ENCODE measurements around the gene OTOG. TPM values are rescaled to one million over a fixed set of nuclear protein-coding genes. Genes with fewer than 3 reads are reported as not detected.

OTOG gene
- total RNA-seq, 1 experiment from 2014 or later: not detected

DNA sequence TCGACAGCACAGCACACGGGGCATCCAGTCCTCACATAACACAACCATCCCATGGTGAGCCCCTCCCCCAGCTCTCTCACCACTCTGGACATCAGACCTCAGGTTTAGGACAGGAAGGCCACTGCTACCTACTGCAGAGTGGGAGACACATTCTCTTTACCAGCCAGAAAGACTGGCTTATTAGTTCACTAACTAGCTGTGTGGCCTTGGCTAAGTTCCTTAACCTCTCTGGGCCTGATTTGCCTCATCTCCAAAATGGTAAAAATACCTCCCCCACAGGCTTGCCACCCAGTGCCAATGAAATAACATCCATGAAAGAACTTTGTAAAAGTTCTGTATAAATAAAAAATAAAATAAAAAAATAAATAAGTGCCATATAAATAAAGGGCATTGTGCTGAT, 35.0 kb upstream of the OTOG start:
- Histone ChIP-seq H3K4me1 (replicated peaks) (no peaks in the 10 kb centered on the region), H3K36me3 (no peaks in the 10 kb centered on the region), H3K27ac (no peak overlapping the region), H3K27me3 (replicated peaks) (peaks cover 50% of the 10 kb centered on the region), H3K4me3 (no peak overlapping the region), H3K9me3 (replicated peaks) (no peaks in the 10 kb centered on the region)
- DNase-seq (ENCODE audit: low read depth in 1 of 2, low spot score in 2 of 2): no peak

DNA sequence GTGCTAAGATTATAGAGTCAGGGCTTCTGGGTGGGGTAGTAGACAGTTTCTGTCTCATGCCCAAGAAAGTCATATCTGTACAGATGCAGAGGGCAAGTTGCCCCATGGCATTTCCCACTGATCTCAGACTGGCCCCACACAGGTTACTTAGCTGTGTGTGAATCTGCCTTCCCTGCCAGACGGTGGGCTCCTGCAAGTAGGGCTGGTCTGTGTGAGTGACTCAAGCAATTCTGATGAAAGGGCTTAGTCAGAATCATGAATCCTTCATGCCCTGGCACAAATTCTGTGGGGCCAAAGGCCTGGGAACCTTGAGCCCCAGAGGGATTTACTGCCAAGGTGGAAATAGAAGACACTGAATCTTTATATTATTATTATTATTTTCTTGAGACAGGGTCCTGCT, 33.2 kb upstream of the OTOG start:
- Histone ChIP-seq H3K27ac (no peak overlapping the region), H3K4me3 (no peak overlapping the region), H3K9me3 (replicated peaks) (no peaks in the 10 kb centered on the region), H3K27me3 (replicated peaks) (peaks cover 39% of the 10 kb centered on the region), H3K4me1 (replicated peaks) (no peaks in the 10 kb centered on the region), H3K36me3 (no peaks in the 10 kb centered on the region)
- no peak for DNase-seq (ENCODE audit: low read depth in 1 of 2, low spot score in 2 of 2)

DNA sequence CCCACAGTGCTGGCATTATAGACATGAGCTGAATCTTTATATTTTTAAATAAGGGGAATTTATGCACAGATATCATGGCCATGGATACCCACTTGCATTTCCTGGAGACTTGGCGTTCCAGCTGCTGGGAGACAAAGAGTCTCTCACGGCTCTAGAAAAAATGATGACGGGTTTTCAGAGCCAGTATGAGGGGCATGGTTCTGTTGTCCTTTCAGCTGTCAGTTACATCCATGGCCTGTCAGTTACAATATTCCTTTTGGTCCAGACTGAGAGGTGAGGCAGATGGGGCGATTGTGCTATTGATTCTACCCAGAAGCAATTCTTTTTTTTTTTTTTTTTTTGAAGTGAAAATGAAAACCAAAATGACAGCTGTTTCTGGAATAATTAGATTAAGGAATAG, 32.6 kb upstream of the OTOG start:
- DNase-seq (ENCODE audit: low read depth in 1 of 2, low spot score in 2 of 2): no peak
- no peaks in the 10 kb centered on the region for H3K4me1 ChIP-seq (replicated peaks)

DNA sequence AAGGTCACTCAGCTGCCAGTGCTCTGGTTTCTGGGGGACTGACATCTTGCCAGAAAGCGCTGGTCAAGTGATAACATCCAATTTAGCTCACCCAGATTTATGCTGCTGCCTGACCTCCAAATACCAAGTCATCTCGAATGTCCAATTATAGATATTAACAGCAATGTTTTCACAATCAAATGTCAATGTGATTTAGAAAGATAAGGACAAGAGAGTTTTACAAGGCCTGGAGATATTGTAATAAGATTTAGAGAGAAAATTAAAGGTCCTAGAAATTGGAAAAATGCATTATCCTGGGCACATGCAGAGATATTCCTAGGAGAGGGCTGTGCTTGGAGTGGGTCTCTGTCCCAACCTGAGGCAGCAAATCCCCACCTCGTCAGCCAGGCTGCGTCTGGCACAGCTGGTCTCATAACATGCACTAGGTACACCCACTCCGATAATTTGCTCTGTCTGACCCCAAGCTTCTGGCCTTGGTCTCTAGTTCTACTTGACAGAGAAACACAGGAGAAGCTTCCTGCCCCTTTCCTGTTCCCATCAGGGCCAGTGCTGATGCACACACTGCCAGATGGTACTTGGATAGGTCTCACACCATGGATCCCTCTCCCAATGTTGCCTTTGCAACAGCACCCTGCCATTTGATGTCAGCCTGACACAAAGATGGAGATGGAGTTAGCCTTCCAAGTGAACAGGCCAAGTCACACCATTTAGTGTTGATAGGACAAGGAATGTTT, 31.4 kb upstream of the OTOG start:
- H3K36me3 ChIP-seq: no peaks in the 10 kb centered on the region

More for the DNA sequence above, 32.6 kb upstream of the OTOG start:
- Histone ChIP-seq H3K4me3 (no peak overlapping the region), H3K27me3 (replicated peaks) (peaks cover 41% of the 10 kb centered on the region), H3K9me3 (replicated peaks) (no peaks in the 10 kb centered on the region), H3K36me3 (no peaks in the 10 kb centered on the region), H3K27ac (no peak overlapping the region)

DNA sequence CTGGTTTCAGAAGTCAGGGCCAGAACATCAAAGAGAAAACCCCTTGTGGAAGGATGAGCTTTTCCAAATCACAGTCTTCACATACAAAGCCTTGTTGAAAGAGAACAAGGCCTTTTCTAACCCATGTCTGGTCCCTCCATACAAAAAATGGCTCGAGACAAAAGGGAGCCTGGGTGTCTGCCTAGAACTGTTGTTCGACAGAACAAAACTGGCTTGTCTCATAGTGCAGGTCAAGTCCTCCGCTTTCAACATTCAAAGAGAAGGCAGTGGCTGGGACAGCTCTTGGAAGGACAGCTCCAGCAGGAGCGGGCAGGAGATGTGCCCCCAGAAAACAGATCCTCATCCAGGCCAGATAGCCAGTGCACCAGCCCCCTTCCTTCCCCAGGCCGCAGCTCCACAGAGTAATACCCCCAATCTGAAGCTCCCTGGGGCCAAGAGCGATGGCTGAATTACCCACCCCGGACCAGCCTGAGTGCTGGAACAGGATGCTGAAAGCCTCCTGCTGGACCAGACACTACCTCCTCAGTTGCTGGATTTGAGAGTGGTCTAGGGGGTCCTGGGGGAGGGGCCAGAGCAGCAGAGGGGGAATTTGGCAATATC, 30.4 kb upstream of the OTOG start:
- H3K4me1 ChIP-seq (replicated peaks): no peaks in the 10 kb centered on the region
- no peak overlapping the region for H3K27ac ChIP-seq
- DNase-seq (ENCODE audit: low read depth in 1 of 2, low spot score in 2 of 2): no peak
- peaks cover 40% of the 10 kb centered on the region for H3K27me3 ChIP-seq (replicated peaks)
- H3K9me3 ChIP-seq (replicated peaks): no peaks in the 10 kb centered on the region
- H3K4me3 ChIP-seq: no peak overlapping the region
- no peaks in the 10 kb centered on the region for H3K36me3 ChIP-seq

More for the DNA sequence above, 31.4 kb upstream of the OTOG start:
- Histone ChIP-seq H3K27me3 (replicated peaks) (peaks cover 36% of the 10 kb centered on the region), H3K4me3 (no peak overlapping the region), H3K4me1 (replicated peaks) (no peaks in the 10 kb centered on the region), H3K27ac (no peak overlapping the region), H3K9me3 (replicated peaks) (no peaks in the 10 kb centered on the region)
- no peak for DNase-seq (ENCODE audit: low read depth in 1 of 2, low spot score in 2 of 2)

DNA sequence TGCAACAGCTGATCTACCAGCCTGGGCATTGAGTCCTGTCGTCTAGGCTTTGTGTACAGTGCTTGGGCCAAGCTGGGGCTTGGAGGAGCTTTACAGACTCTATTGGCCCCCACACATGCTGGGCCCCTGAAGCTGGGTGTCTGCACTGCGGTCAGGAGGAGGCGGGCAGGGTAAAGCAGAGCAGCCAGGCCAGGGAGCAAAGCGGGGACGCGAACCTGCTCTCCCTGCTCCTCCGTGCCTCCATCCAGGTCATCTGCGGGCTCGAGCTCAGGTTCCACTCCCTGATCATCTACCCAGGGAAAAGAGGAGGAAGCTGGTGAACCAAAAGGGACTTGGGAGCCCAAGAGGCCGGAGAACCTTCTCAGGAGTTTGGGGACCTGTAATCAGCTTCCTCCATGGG, 29.9 kb upstream of the OTOG start:
- H3K4me3 ChIP-seq: no peak overlapping the region
- no peak for DNase-seq (ENCODE audit: low read depth in 1 of 2, low spot score in 2 of 2)
- no peaks in the 10 kb centered on the region for H3K9me3 ChIP-seq (replicated peaks)
- no peaks in the 10 kb centered on the region for H3K36me3 ChIP-seq
- H3K27me3 ChIP-seq (replicated peaks): peaks cover 38% of the 10 kb centered on the region
- H3K4me1 ChIP-seq (replicated peaks): no peaks in the 10 kb centered on the region
- no peak overlapping the region for H3K27ac ChIP-seq

DNA sequence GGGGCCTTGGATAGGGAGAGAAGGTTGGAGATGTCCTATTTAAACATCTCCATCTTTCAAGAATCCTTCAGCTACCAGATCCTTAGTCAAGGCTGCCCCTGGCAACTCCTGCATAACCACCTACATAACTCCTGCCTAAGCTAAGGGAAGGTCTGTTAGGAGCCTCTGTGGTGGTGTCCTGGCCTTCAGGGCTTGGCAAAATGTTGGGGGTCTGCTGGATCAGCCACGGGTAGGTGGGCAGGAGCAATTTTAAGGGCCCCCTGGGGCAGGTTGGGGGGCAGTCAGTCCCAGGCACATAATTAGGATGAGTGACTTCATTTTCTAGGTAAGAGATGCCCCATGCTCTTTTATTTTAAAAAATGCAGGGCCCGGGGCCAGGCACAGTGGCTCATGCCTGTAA, 28.7 kb upstream of the OTOG start:
- no peak for DNase-seq (ENCODE audit: low read depth in 1 of 2, low spot score in 2 of 2)
- Histone ChIP-seq H3K4me3 (no peak overlapping the region), H3K27ac (no peak overlapping the region), H3K36me3 (no peaks in the 10 kb centered on the region), H3K4me1 (replicated peaks) (no peaks in the 10 kb centered on the region), H3K27me3 (replicated peaks) (peaks cover 38% of the 10 kb centered on the region), H3K9me3 (replicated peaks) (no peaks in the 10 kb centered on the region)

DNA sequence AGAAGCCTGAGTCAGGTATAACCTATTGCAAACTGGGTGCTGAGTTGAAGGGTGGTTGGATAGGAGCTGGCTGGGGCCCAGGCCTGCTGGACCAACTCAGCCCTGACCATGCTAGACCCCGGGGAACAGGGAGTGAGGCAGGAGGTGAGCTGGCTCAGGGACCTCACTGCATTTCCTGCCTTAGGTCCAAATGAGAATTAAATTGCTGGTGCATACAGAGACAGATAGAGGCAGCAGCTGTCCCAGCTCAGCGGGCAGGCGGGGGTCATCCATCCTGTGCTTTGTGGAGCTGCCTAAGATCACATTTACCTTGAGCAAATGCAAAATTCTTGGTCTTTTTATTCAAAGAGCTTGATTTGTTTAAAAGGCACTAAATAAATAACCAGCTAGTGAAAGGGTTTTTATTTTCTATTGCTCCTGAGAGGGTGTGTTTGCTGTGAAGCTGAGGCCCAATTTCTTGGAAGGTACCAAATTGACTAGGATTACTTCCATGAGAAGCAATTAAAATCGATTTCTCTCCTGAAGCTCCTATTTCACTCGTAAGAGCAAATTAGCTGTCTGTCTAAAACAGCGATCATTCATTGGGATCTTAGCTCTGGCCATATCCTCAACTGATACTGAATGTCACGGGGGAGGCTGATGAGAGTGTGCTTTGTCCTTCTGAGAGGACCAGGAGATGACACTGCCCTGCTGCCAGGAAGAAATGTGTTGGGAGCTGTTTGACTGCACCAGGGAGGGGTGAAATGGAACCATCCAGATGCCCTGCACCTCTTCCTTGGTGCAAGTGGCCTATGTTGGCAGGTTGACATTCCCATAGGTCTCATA, 27.8 kb upstream of the OTOG start:
- H3K36me3 ChIP-seq: no peaks in the 10 kb centered on the region
- no peak for DNase-seq (ENCODE audit: low read depth in 1 of 2, low spot score in 2 of 2)
- no peaks in the 10 kb centered on the region for H3K9me3 ChIP-seq (replicated peaks)
- H3K4me1 ChIP-seq (replicated peaks): no peaks in the 10 kb centered on the region
- H3K4me3 ChIP-seq: no peak overlapping the region
- no peak overlapping the region for H3K27ac ChIP-seq
- H3K27me3 ChIP-seq (replicated peaks): peaks cover 40% of the 10 kb centered on the region

DNA sequence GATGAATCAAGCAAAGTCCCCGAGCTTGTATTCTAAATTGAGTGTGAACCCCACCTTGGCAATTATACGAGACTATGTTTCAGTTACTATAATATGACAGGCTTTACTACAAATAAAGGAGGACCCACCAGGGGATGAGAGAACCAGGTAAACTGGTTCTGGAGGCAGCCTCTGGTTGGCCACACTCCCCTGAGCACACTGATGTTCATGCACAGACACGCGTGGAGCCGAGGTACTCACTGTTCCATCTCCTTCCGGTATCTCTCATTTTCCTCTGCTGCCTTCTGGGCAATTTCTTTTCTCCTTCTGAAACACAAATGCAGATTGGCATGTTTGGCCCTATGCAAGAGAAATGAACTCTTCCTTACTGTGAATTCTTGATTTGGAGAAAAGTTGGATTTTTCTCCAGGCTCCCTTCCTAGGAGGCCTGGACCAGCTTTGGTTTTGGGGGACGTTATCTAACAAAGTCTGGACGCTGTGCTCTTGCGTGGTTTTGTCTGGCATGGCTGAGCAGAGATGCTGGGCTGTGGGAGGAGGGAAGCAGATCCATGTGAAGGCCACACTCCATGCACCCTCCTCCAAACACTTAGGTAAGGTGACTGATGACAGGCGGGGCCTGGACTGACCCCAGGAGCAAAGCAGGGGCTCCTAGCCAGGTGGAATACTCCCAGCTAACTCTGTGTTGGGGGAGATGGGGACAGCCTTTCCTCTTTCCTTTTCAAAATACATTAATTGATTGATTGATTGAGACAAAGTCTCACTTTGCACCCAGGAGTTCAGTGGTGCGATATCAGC, 25.8 kb upstream of the OTOG start:
- Histone ChIP-seq H3K9me3 (replicated peaks) (no peaks in the 10 kb centered on the region), H3K36me3 (no peaks in the 10 kb centered on the region), H3K4me1 (replicated peaks) (no peaks in the 10 kb centered on the region), H3K27me3 (replicated peaks) (peaks cover 48% of the 10 kb centered on the region), H3K4me3 (no peak overlapping the region), H3K27ac (no peak overlapping the region)
- DNase-seq (ENCODE audit: low read depth in 1 of 2, low spot score in 2 of 2): no peak

DNA sequence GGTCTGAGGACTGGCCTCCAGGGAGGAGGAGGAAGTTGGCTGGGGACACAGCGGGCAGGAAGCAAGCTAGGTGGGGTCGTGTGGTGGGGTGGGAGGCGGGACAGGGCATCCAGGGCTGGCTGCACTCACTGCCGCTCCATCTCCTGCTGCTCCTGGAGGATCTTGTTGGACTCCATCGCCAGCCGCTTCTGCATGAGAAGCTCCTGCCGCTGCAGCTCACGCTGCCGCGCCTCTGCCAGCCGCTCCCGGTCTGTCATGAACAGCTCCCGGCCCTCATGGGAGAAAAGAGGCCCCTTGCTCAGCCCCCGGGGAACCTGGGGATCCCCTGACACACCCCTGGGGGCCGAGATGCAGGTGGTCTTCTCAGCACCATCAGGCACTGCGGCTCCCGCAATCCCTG, 24.4 kb upstream of the OTOG start:
- no peak overlapping the region for H3K4me3 ChIP-seq
- no peaks in the 10 kb centered on the region for H3K4me1 ChIP-seq (replicated peaks)
- H3K27me3 ChIP-seq (replicated peaks): peaks cover 46% of the 10 kb centered on the region
- no peaks in the 10 kb centered on the region for H3K36me3 ChIP-seq
- H3K9me3 ChIP-seq (replicated peaks): no peaks in the 10 kb centered on the region
- no peak overlapping the region for H3K27ac ChIP-seq
- no peak for DNase-seq (ENCODE audit: low read depth in 1 of 2, low spot score in 2 of 2)

DNA sequence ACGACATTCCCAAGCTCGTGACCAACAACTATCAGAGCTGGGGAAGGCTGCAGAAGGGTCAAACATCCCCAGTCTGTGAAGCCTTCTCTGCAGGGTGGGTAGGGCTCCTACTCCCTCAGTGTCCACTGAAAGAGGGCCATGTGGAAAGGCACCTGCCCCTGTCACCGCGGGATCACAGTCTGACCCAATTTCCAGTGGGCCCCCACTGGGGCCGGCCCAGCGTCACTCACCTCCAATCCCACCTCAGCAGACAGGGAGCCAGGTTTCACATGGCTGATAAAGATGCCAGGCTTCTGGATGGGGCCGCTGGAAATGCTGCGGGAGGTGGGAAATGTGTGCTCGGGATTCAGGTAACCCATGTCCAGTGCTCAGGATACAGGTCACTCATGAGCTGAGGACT, 22.8 kb upstream of the OTOG start:
- Histone ChIP-seq H3K4me3 (no peak overlapping the region), H3K27ac (no peak overlapping the region), H3K9me3 (replicated peaks) (no peaks in the 10 kb centered on the region), H3K36me3 (no peaks in the 10 kb centered on the region), H3K4me1 (replicated peaks) (no peaks in the 10 kb centered on the region), H3K27me3 (replicated peaks) (peaks cover 52% of the 10 kb centered on the region)
- no peak for DNase-seq (ENCODE audit: low read depth in 1 of 2, low spot score in 2 of 2)

DNA sequence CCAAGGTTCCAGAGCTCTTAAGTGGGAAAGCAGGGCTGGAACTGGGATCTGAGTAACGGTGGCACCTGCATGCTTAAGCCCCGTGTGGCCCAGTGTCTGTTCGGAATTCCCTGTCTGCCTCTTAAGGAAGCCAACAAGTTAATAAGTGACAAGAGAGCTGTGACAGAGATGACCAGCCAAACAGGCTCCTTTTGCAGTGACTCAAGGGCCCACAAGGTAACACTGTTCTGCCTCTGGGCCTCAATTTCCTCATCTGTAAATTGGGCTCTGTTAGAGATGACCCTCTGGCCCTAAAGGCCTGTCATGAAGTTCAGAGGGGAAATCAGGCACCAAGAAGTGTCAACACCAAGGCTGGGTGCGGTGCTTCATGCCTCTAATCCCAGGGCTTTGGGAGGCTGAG, 21.5 kb upstream of the OTOG start:
- H3K27ac ChIP-seq: no peak overlapping the region
- no peaks in the 10 kb centered on the region for H3K4me1 ChIP-seq (replicated peaks)
- H3K36me3 ChIP-seq: no peaks in the 10 kb centered on the region
- DNase-seq (ENCODE audit: low read depth in 1 of 2, low spot score in 2 of 2): no peak
- no peak overlapping the region for H3K4me3 ChIP-seq
- H3K27me3 ChIP-seq (replicated peaks): peaks cover 57% of the 10 kb centered on the region
- no peaks in the 10 kb centered on the region for H3K9me3 ChIP-seq (replicated peaks)

DNA sequence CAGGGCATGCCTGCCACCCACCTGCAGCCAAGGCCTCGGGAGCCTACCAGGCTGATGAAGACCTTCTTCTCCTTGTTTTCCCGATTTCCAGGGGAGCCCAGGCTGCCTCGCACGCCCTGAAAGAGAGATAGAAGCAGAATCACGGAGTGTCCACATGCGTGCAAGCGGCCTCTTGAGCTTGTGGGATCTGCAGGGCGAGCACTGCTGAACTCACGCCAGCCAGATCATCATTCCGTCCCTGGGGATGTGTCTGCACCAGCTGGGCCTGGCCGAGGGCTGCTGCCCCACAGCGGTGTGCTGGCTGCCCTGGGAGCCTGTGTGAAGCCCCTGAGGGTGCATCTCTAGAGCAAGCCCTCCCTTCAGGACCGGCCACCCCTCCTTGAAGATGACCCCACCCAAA, 20.7 kb upstream of the OTOG start:
- Histone ChIP-seq H3K36me3 (no peaks in the 10 kb centered on the region), H3K27ac (no peak overlapping the region), H3K4me3 (no peak overlapping the region), H3K27me3 (replicated peaks) (peaks cover 59% of the 10 kb centered on the region), H3K9me3 (replicated peaks) (no peaks in the 10 kb centered on the region), H3K4me1 (replicated peaks) (no peaks in the 10 kb centered on the region)
- DNase-seq (ENCODE audit: low read depth in 1 of 2, low spot score in 2 of 2): no peak
